GM12873 (cell line): ENCODE results near the gene CLCNKB.

Source experiments
- CTCF ChIP-seq: IDR thresholded peaks from 2 replicates; pipeline ENCODE4 v1.5.1; 2012; ENCODE audit warnings: low read depth, mild to moderate bottlenecking, moderate library complexity, low read length, control low read depth; ENCODE audit not compliant: insufficient read depth; ENCODE audit errors: missing control alignments

The CLCNKB gene

DNA sequence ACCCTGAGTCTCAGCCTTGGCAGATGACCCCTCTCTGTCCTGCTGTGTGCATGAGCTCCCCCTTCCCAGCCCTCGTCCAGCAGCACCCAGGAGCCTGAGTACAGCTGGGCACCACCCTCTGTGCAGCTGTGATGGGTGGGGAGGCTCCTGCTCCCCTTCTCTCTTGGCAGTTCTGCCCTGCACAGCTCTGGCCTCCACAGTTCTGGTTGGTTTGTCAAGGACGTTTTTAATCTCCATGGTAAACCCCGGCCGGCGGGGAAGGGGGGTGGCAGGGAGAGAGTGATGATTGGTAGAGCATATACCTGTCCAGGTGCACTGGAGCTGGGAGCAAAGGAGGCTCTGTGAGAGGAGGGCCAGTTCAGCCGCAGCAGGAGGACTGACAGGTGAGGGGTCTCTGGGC, 21.9 kb upstream of the CLCNKB start, which contains the start of gene CLCNKA:
Gene CLCNKA, plus strand, starts transcription at position 356 of the 400 bp plus-strand sequence. CDS start 584 bp downstream, outside the sequence.
- TF ChIP-seq CTCF: no peak

DNA sequence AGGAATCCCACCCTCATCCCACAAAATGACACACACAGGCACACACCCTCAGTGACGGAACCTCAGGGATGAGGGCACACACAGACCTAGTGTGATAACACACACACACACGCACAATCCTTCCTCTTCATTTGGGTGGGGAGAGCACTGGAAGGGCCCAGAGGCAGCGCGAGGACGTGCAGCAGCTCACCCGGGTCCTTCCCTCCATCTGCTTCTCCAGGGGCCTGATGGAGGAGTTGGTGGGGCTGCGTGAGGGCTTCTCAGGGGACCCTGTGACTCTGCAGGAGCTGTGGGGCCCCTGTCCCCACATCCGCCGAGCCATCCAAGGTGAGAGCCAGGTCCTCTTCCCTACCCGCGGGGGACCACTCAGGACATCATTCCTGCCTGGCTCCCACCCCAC, 21.2 kb upstream of the CLCNKB start:
- no peak for TF ChIP-seq CTCF

DNA sequence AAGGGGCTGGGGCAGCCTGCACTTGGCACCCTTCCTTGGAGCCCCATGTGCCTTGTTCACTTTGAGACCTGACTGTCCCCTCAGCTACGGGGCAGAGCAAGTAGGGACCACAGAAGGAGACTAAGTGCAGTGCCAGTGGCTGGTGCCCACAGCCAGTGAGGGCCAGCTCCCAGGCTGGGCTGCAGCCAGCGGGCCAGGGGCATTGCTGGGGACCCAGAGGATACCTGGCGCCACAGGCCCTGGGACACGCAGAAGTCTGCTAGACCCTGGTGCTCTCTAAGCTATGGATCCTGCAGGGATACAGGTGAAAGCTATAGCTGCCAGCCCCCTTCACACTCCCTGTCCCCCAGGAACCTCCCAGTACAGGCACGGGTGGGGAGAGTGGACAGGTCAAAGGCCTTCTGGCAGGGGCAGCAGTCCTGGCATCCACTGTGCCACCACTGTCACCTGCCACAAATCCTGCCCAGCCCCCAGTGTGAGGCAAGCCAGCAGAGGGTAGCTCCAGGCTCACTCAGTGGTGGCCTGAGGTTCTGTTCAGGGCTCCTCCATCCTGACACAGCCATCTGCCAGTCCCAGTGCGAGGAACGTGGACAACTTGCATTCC, 20.4 kb upstream of the CLCNKB start:
- no peak for TF ChIP-seq CTCF

- no peak for TF ChIP-seq CTCF
These were observed 16.7 kb upstream of the CLCNKB start for GRCh38 chr1:16026723-16027484.

- peak; percentile 12 for TF ChIP-seq CTCF
These were observed 15.2 kb upstream of the CLCNKB start for GRCh38 chr1:16028237-16029002.

GRCh38 chr1:16029288-16029687, 14.3 kb upstream of the CLCNKB start:
- TF ChIP-seq CTCF: no peak

- TF ChIP-seq CTCF: no peak
These were observed 12.0 kb upstream of the CLCNKB start for GRCh38 chr1:16031551-16031950.
